Fibroblast of lung (primary cell): ENCODE measurements around the gene THOC5. TPM values are rescaled to one million over a fixed set of nuclear protein-coding genes. Genes with fewer than 3 reads are reported as not detected.
"Not testable (repeated sequence)": the region's sequence is repeated elsewhere in the genome, so short reads cannot be mapped to it uniquely, and the experiment has no call there.

Source experiments
- DNase-seq, 2 donors: peaks; one replicate each; pipeline versions ENCODE4 v3.0.0 to v3.0.0-alpha.2; 2010; ENCODE audit warnings: low read depth in 2 of 2
- H2AFZ ChIP-seq: 2 replicates; pipeline ENCODE4 v1.5.1; 2012; ENCODE audit warnings: low read length, control low read depth, inconsistent platforms
- H3K27ac ChIP-seq: 2 replicates; pipeline ENCODE4 v1.5.1; 2011; ENCODE audit warnings: low read length, control low read depth; ENCODE audit not compliant: insufficient read depth
- H3K27me3 ChIP-seq: 2 replicates; pipeline ENCODE4 v1.5.1; 2011; ENCODE audit warnings: mild to moderate bottlenecking, low read length; ENCODE audit not compliant: control insufficient read depth, insufficient read depth
- H3K36me3 ChIP-seq: 2 replicates; pipeline ENCODE4 v1.5.1; 2011; ENCODE audit warnings: low read length; ENCODE audit not compliant: control insufficient read depth, insufficient read depth
- H3K4me1 ChIP-seq: 2 replicates; pipeline ENCODE4 v1.5.1; 2011; ENCODE audit warnings: low read length; ENCODE audit not compliant: control insufficient read depth, insufficient read depth; ENCODE audit errors: extremely low read depth
- H3K4me2 ChIP-seq: 2 replicates; pipeline ENCODE4 v1.5.1; 2011; ENCODE audit warnings: low read length, control low read depth; ENCODE audit not compliant: insufficient read depth; ENCODE audit errors: extremely low read depth
- H3K4me3 ChIP-seq, 4 experiments: fragments of 200-600 bp in 1 of 4; sonication (generic) in 1 of 4; replicated peaks in 1 of 4; 2 replicates each; pipeline ENCODE4 v1.5.1; 2011 to 2016; ENCODE audit warnings: low read length in 4 of 4, low read depth in 3 of 4, mild to moderate bottlenecking in 3 of 4, control low read depth in 2 of 4, inconsistent platforms in 1 of 4, mixed read lengths in 1 of 4; ENCODE audit not compliant: insufficient read depth in 1 of 4; ENCODE audit errors: control extremely low read depth in 1 of 4
- H3K79me2 ChIP-seq: 2 replicates; pipeline ENCODE4 v1.5.1; 2012; ENCODE audit warnings: mild to moderate bottlenecking, low read length, inconsistent platforms; ENCODE audit not compliant: control insufficient read depth, insufficient read depth
- H3K9ac ChIP-seq: 2 replicates; pipeline ENCODE4 v1.5.1; 2011; ENCODE audit warnings: mild to moderate bottlenecking, low read length, control low read depth; ENCODE audit not compliant: insufficient read depth
- H3K9me3 ChIP-seq: 2 replicates; pipeline ENCODE4 v1.5.1; 2012; ENCODE audit warnings: low read depth, low read length; ENCODE audit not compliant: control insufficient read depth, insufficient read depth
- H4K20me1 ChIP-seq: 2 replicates; pipeline ENCODE4 v1.5.1; 2011; ENCODE audit warnings: low read length; ENCODE audit not compliant: control insufficient read depth, insufficient read depth; ENCODE audit errors: extremely low read depth
- CTCF ChIP-seq, 2 donors: IDR thresholded peaks in 1 of 2; conservative IDR thresholded peaks in 1 of 2; 1 replicate in 1 of 2; 2 replicates in 1 of 2; pipeline ENCODE4 v1.5.1; 2011 to 2012; ENCODE audit warnings: low read length in 2 of 2, control low read depth in 1 of 2, inconsistent platforms in 1 of 2, low read depth in 1 of 2, mild to moderate bottlenecking in 1 of 2
- EZH2 ChIP-seq: IDR thresholded peaks from 2 replicates; pipeline ENCODE4 v1.5.1; 2012; ENCODE audit warnings: low read length, control low read depth, mild to moderate bottlenecking; ENCODE audit errors: missing control alignments
- polyA plus RNA-seq, 2 donors: library from polyadenylated mRNA; depleted of rRNA in 1 of 2; stranded (reverse) in 1 of 2; unstranded in 1 of 2; fragments of >200 nt; gene quantifications; 2 replicates each; pipeline ENCODE4 v1.2.1, GENCODE V29; 2011 to 2012; ENCODE audit warnings: missing spikeins in 1 of 2
- total RNA-seq: library from RNA; depleted of rRNA; stranded (reverse); fragments of >200 nt; gene quantifications from 2 replicates; pipeline ENCODE4 v1.2.1, GENCODE V29; 2014

THOC5 gene
- total and polyA plus RNA-seq, 2 donors (not counting 1 experiment from before 2014, with no cell fraction given) = 52.8 to 60.7 TPM

GRCh38 chr22:29596408-29596807, 42.9 kb upstream of the THOC5 start:
- TF ChIP-seq CTCF (conservative IDR thresholded peaks at IDR 0.05 in 1 of 2, IDR thresholded peaks at IDR 0.05 in 1 of 2; ENCODE audit: low read depth in 1 of 2, low read length in 2 of 2) = no peak
- TF ChIP-seq EZH2 = no peak
- H3K4me3 ChIP-seq = no peak overlapping the region
- no peak overlapping the region for H2AFZ ChIP-seq
- H3K9me3 ChIP-seq = no peaks in the 10 kb centered on the region
- no peaks in the 10 kb centered on the region for H3K27me3 ChIP-seq
- no peaks in the 10 kb centered on the region for H3K4me1 ChIP-seq
- DNase-seq = no peak
- no peak overlapping the region for H3K27ac ChIP-seq
- no peaks in the 10 kb centered on the region for H4K20me1 ChIP-seq
- H3K9ac ChIP-seq = no peak overlapping the region
- no peaks in the 10 kb centered on the region for H3K36me3 ChIP-seq
- no peak overlapping the region for H3K4me2 ChIP-seq
- no peaks in the 10 kb centered on the region for H3K79me2 ChIP-seq

GRCh38 chr22:29594447-29594846, 40.9 kb upstream of the THOC5 start:
- not testable (repeated sequence) for H3K9ac ChIP-seq, H3K27ac ChIP-seq, H3K4me2 ChIP-seq, H3K36me3 ChIP-seq, H3K27me3 ChIP-seq, H3K4me3 ChIP-seq, H2AFZ ChIP-seq, DNase-seq, H3K4me1 ChIP-seq, H3K79me2 ChIP-seq, H4K20me1 ChIP-seq, H3K9me3 ChIP-seq

GRCh38 chr22:29593923-29594322, 40.4 kb upstream of the THOC5 start:
- H2AFZ ChIP-seq = no peak overlapping the region
- no peak overlapping the region for H3K9ac ChIP-seq
- H3K4me3 ChIP-seq = no peak overlapping the region
- H4K20me1 ChIP-seq = no peaks in the 10 kb centered on the region
- H3K4me1 ChIP-seq = no peaks in the 10 kb centered on the region
- H3K27ac ChIP-seq = no peak overlapping the region
- H3K36me3 ChIP-seq = no peaks in the 10 kb centered on the region
- H3K4me2 ChIP-seq = no peak overlapping the region
- H3K79me2 ChIP-seq = no peaks in the 10 kb centered on the region
- DNase-seq = no peak
- H3K9me3 ChIP-seq = no peaks in the 10 kb centered on the region
- TF ChIP-seq CTCF (conservative IDR thresholded peaks at IDR 0.05 in 1 of 2, IDR thresholded peaks at IDR 0.05 in 1 of 2; ENCODE audit: low read depth in 1 of 2, low read length in 2 of 2) (no peak), EZH2 (no peak)
- no peaks in the 10 kb centered on the region for H3K27me3 ChIP-seq
